Suppressor macrophage (primary cell): Measurements from ENCODE around the gene SAMD13.

ENCODE experiments used
- DNase-seq, 4 experiments: peaks; one replicate each; pipeline ENCODE4 v3.0.0-alpha.2; 2020 to 2022
- total RNA-seq, 17 experiments: gene quantifications; one replicate each; lab custom pipeline; 2026; ENCODE audit warnings: mixed read lengths in 6 of 17, inconsistent platforms in 3 of 17; lab: John Stamatoyannopoulos, UW

Gene SAMD13
- 0.04 to 1.8 (median 0.63) reads per million in 17 experiments for total RNA-seq

DNA sequence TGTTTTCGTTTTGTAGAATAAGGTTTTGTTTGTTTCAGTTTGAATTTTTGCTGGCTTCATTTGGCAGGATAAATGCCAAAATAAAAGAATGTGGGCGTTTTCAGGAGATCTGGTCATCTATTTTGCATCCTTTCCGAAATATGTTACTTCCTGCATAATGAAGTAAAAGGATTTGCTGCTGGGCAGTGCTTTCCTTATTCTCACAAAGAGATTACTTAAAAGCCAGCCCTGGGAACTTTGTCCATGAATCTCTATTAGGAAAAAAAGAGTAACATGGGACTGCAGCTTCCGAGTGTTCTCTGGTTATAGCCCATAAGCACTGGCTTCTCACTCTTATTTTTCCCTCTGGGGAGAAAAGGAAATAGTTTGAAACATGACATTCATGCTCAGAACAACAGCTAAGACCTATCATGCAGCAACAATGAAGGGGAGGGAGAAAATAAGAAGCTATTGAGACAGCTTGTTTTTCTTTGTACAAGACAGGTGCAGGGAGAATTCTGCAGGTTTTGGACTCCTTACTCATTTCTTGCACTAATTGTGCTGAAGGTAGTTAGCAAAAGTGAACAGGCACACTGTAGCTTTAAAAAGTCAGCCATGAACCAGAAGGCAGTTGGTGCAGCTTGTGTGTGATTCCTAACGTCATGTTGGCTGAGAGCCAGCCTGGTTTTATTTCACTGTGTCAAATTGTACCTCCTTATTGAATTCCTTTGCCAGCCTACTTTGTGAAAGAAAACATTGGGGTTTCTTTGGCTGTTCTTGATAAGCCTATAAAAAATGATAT, at the start of gene SAMD13:
SAMD13 (plus strand) TSS at position 705 of the 781 bp plus-strand sequence. CDS start 1,527 bp downstream, outside the sequence.
- peak; percentile 65 to 82 (median 71) for DNase-seq

DNA sequence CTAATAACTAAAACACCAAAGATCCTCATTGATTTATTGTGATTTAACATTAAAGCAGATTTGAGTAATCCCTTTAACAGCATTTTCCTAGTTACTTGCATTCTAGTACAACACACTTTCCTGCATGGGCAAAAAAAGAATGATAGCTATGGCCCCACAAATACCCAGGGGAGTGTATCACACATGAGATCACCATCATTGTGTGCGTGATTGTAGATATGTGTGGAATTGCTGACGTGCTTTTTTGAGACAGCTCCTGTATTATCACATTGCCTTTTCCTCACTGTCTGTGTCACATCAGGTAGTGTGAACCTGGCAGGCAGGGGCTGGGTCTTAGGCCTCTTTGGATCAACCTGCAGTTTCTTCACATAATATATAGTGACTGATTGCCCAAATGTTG, 48.5 kb upstream of the SAMD13 start:
- no peak for DNase-seq

DNA sequence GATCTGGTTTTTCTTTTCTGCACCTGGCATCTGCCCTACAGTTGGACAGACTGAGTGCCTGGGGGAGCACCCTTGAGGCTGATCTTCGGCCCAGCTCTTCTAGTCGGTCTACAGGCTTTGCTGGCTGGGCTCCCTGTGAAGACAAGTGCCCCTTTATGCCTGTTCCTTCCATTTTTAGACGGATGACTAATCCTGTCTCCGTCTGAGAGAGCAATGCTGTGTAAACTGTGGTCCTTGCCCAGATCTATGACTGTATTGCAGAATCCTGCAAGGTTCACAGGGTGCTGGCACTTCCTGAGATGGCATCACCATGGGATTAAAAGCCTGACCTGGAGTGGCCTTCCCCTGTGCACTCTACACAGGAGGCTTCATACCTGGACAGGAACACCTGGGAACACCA, 47.6 kb upstream of the SAMD13 start:
- DNase-seq: no peak

DNA sequence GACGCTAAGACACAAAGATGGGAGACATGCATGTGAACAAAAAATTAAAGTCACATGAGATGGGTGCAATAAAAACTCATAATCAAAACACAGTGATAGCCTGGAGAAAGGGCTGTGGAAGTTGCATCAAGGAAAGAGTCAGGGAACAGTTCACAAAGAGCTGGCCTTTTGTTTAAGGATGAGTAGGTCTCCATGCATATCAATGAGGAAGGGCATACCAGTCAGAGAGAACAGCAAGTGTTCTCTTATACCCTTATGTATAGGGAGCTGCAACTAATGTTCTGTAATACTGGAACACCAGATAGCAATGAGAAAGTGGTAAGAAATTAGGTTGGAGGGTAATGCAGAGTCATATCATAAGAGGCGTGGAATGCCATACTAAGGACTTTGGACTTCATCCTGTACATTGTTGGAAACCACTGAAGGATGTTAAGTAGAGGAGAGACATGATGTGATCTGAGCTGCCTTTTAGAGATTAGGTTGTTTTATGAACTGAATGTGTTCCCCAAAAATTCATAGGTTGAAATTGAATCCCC, 46.7 kb upstream of the SAMD13 start:
- no peak for DNase-seq

DNA sequence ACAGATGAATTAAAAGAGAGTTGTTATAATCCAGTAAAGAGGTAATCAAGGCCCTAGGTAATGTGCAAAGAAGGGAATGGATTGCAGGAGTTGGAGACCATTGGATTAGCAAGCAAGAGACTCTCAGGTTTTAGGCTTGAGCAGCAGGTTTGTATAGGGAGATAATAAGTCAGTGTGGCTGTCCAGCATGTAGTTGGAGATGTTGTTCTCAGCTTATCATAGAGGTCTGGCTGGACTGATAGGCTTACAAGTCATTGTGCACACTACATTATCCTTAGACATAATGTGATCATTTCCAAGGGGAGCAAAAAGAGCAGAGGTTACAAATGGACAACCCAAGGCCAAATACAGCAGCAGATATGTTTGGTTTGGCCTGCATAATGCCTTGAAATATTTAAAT, 45.9 kb upstream of the SAMD13 start:
- DNase-seq: no peak

GRCh38 chr1:84257617-84258016, 43.9 kb upstream of the SAMD13 start:
- DNase-seq: no peak

DNA sequence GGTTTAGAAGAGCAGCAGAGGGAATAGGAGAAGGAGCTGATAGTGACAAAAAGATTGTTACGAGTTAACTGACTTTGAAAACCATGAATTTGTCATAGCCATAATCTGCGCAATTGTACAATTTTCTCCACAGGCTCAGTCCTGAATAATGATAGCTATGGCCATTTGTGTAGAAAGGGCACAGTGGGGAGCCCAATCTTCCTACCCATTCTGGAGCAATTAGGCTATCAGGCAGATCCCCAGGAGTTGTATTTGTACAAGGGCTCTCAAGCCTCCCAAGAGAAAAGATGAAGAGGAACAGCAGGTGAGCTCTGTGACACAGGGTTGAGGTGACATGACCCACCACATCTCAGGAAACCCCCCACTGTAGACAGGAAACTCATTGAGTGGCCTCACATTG, 42.1 kb upstream of the SAMD13 start:
- no peak for DNase-seq

DNA sequence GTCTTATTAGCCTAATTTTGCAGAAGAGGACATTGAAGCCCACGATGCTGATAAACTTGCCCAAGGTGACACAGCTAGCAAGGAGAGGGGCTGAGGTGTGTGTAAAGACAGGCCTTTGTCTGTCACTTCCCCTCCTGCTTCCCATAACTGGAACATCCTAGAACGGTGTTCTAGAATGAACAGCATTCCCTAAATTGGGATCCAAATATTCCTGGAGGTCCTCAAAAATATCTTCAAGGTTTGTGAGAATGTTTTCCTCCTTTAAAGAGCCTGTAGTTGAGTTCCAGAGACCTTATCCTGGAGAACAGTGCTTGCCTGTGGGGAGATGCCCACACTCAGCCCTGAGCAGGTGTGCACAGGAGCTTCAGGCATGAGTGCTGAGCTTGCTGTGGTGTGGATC, 41.5 kb upstream of the SAMD13 start:
- no peak for DNase-seq

- no peak for DNase-seq
Observed at GRCh38 chr1:84260852-84261518, 40.5 kb upstream of the SAMD13 start.

DNA sequence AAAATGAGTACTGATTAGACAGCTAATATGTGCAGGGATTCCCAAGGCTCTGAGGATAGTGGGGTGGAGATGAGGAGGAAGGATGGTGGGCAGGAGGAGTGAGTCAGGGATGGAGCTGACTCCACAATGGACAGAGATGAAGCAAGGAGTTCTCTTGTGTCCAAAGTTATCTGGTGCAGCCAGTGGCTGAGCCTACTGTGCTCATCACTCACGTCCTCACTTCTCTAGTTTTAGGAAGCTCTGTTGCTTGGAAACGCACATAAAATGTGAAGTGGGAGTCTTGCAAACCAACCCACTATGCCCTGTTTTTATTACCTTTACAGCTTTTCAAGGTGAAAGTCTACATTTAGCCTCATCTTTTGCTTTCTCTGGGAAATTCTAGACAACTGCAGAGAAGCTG, 36.5 kb upstream of the SAMD13 start:
- peak in 2 of 4 experiments; percentile 16 to 28 for DNase-seq

GRCh38 chr1:84265867-84266266, 35.6 kb upstream of the SAMD13 start:
- no peak for DNase-seq

DNA sequence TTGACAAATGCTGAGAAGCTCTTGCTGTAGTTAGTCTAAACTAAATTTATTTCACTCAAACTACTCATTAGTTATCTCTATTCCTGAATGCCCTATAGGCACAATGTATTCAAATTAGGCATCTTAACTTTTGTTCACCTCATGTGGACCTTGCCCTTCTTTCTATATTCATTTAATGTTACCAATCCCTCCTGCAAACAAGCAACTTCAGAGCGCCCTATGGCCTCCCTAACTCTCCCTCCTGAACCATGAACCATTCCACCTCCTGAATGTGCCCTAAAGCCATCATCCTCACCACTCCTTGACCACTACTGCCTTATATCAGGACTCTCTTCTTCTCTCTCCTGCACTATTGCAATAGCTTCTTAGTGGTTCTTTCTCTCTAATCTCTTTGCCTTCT, 34.8 kb upstream of the SAMD13 start:
- no peak for DNase-seq

DNA sequence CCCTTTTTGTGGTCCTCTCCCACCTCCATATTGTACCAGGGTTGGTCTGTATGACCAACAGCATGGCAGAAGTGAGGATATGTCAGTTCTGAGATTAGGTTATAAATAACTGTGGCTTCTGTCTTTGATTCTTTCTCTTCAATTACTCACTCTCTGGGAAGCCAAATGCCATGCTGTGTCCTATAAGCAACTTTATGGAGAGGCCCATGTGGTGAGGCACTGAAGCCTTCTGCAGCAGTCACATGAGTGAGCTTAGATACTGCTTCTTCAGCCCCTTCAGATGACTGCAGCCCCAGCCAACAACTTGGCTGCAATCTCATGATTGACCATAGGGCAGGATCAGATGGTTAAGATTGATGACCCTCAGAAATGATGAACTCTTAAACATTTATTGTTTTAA, 34.0 kb upstream of the SAMD13 start:
- peak in 1 of 4 experiments; percentile 4 for DNase-seq

DNA sequence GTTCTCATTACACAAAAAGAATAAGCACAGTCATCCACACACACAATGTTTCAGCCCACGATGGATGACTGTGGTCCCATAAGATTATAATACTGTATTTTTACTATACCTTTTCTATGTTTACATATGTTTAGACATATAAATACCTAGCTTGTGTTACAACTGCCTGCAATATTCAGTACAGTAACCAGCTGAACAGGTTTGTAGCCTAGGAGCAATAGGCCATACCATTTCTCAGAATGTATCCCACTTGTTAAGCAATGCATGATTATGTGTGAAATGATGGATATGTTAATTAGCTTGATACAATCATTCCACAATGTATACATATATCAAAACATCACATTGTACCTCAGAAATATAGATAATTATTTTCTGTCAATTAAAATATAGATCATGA, 33.2 kb upstream of the SAMD13 start:
- DNase-seq: no peak

DNA sequence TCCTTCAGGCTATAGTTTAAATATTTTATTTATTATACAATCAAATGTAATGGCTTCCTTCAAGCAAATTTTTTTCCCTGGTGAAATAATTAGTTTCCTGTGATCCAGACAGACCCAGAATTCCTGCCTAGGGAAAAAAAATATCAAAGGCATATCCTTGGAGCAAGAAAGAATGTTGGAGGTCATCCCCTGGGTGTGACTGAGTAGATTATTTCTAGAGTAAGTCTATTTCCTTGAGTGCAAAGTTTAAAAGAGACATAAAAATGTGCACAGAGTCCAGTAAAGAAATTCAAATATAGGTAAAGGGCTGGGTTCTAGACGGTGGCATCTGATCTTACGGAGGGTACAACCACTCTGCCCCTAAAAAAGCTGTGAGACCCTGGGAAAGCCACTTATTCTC, 32.2 kb upstream of the SAMD13 start:
- DNase-seq: no peak

GRCh38 chr1:84271441-84272151, 29.9 kb upstream of the SAMD13 start:
- peak; percentile 24 to 65 (median 58) for DNase-seq

DNA sequence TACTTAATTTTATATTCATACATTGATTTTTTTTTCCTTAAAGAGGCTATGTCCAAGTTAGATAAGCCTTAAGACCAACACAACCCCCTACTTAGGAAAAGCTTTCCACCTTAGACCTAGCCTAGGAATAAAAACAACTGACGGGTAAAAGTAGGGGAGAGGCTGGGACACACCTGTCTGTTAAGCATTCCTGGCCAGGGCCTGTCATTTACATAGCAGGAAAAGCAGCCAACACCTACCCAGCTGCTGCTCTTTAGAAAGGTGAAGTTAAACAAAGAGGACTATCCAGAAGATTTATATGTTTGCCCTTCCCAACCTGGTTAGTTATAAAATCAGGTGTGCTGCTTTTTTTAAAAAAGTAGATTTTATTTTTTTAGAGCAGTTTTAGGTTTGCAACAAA, 29.1 kb upstream of the SAMD13 start:
- no peak for DNase-seq

GRCh38 chr1:84277343-84278059, 24.0 kb upstream of the SAMD13 start:
- DNase-seq: no peak

- DNase-seq: no peak
Observed at GRCh38 chr1:84278905-84279304, 22.6 kb upstream of the SAMD13 start.

DNA sequence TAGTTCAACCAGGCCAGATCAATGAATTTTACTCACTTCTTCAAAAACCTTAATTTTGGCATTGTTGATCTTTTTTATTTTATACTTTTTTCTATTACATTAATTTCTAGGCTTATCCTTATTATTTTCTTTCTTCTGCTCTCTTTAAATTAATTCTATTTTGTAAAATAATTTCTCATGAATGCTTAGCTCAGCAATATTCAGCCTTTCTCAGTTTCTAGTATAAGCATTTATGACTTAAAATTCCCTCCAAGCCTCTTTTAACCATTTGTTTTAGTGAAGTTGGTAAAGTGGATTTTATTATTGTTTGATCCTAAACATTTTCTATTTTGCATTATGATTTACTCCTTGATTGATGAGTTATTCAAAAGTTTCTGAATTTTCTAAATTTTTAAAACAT, 20.6 kb upstream of the SAMD13 start:
- no peak for DNase-seq

- DNase-seq: no peak
Observed at GRCh38 chr1:84282780-84283333, 18.7 kb upstream of the SAMD13 start.

DNA sequence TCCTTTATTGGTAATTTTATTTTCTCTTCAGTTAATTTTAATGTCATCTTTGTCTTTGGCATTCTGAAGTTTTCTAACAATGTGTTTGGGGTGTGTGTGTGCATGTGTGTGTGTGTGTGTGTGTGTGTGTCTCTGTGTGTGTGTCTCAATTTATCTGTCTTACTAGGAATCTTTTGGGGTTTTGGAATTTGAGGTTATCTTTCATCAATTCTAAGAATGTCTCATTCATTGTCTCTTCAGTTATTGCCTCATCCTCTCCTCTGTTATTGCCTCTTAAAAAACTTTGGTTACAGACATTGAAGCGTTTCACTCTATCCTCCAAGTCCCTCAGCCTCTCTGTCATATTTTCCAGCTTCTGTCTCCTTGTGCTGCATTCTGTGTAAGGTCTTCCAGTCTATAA, 18.1 kb upstream of the SAMD13 start:
- no peak for DNase-seq
